ENCODE results near the gene DNAJC12. TPM values are rescaled to one million over a fixed set of nuclear protein-coding genes. Genes with fewer than 3 reads are reported as not detected.

DNAJC12 gene
- total RNA-seq, 3 donors from 2014 or later, result 6.3 to 8.8 (median 8.8) TPM

- H3K36me3 ChIP-seq (ENCODE audit: low read depth), result no peaks in the 10 kb centered on the region
- no peaks in the 10 kb centered on the region for H3K4me1 ChIP-seq (ENCODE audit: low read depth)
- H3K4me3 ChIP-seq, result no peak overlapping the region
- DNase-seq (no peak), ATAC-seq (no peak)
- H3K9me3 ChIP-seq, result no peaks in the 10 kb centered on the region
- no peak for TF ChIP-seq CTCF (IDR thresholded peaks at IDR 0.05)
- intact Hi-C loops (cut with DNase I, micrococcal nuclease), result no loop called here
These were observed 21.3 kb downstream of the DNAJC12 start for GRCh38 chr10:67816719-67817118.

- intact Hi-C loops (cut with DNase I, micrococcal nuclease), result no loop called here
- Histone ChIP-seq H3K9me3 (no peaks in the 10 kb centered on the region), H3K4me3 (no peak overlapping the region), H3K36me3 (ENCODE audit: low read depth) (no peaks in the 10 kb centered on the region), H3K4me1 (ENCODE audit: low read depth) (peaks cover 6% of the 10 kb centered on the region)
- ATAC-seq (peak; percentile 50), DNase-seq (no peak)
- TF ChIP-seq CTCF (IDR thresholded peaks at IDR 0.05), result no peak
These were observed 22.4 kb downstream of the DNAJC12 start for GRCh38 chr10:67815571-67816059.

GRCh38 chr10:67812007-67812406, 26.0 kb downstream of the DNAJC12 start:
- Histone ChIP-seq H3K4me1 (ENCODE audit: low read depth) (peaks cover 10% of the 10 kb centered on the region), H3K4me3 (no peak overlapping the region), H3K36me3 (ENCODE audit: low read depth) (no peaks in the 10 kb centered on the region), H3K9me3 (no peaks in the 10 kb centered on the region)
- DNase-seq (peak in 1 of 3 donors; percentile 59), ATAC-seq (peak; percentile 94)
- no peak for TF ChIP-seq CTCF (IDR thresholded peaks at IDR 0.05)
- intact Hi-C loops (cut with DNase I, micrococcal nuclease), result no loop called here

GRCh38 chr10:67809107-67809506, 28.9 kb downstream of the DNAJC12 start:
- no peak for ATAC-seq
- peaks cover 10% of the 10 kb centered on the region for H3K4me1 ChIP-seq (ENCODE audit: low read depth)
- H3K9me3 ChIP-seq, result no peaks in the 10 kb centered on the region
- no peak overlapping the region for H3K4me3 ChIP-seq
- intact Hi-C loops (cut with DNase I, micrococcal nuclease), result no loop called here
- no peak for DNase-seq
- no peaks in the 10 kb centered on the region for H3K36me3 ChIP-seq (ENCODE audit: low read depth)
- TF ChIP-seq CTCF (IDR thresholded peaks at IDR 0.05), result no peak

GRCh38 chr10:67808704-67809103, 29.3 kb downstream of the DNAJC12 start:
- Histone ChIP-seq H3K4me1 (ENCODE audit: low read depth) (peaks cover 10% of the 10 kb centered on the region), H3K4me3 (no peak overlapping the region), H3K36me3 (ENCODE audit: low read depth) (no peaks in the 10 kb centered on the region), H3K9me3 (no peaks in the 10 kb centered on the region)
- intact Hi-C loops (cut with DNase I, micrococcal nuclease), result no loop called here
- DNase-seq, result no peak
- ATAC-seq, result no peak
- no peak for TF ChIP-seq CTCF (IDR thresholded peaks at IDR 0.05)
